ENCODE data around the gene DLX2.
"Not testable (repeated sequence)": the region's sequence is repeated elsewhere in the genome, so short reads cannot be mapped to it uniquely, and the experiment has no call there.

DLX2 gene

DNA sequence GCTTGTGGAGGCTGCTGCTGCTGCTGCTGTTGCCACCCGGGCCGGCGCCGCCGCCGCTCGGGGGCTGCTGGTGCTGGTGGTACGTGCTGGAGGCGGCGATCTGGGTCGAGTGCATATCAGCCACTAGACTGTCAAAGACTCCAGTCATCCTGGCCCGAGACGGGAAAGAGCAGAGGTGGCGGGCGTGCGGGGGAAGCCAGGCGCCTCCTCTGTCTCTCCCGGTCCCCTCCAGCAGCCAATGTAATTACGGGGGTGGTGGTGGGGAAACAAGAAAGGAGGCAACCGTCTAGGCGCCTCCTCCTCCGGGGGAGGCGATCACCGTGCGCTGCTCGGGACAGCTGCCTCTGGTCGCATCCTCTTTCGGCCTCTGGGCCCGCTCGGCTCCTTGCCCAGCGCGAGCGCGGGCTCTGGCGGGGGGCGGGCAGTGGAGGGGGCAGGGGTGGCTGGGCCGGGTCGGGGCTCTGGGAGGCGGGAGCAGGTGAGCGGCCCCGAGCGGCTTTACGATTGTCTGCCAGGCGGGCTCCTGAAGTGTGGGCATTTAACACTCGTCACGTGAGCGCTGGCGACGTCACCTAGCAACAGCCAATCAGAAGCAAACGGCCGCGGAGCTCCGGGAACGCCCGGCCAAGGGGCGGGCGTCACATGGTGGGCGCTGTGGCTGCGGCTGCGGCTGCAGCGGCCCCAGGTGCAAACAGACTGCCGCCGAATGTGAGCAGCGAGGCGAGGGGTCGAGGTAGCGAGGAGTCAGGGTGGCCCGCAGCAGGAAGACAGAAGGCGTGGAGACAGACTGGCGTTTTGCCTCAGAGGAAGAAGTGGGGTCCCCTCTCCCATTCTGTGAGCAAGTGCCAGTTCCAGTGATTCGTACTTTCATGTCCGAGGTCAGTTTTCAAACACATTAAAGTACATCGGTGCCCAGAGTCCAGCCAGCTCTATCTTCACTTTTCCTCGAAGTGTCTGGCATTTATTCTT is at the start of gene DLX2:
Gene DLX2 (minus strand): TSS at position 510 of the 969 bp plus-strand sequence. CDS start 362 bp downstream, at position 148.
- DNase-seq: peak; percentile 76

DNA sequence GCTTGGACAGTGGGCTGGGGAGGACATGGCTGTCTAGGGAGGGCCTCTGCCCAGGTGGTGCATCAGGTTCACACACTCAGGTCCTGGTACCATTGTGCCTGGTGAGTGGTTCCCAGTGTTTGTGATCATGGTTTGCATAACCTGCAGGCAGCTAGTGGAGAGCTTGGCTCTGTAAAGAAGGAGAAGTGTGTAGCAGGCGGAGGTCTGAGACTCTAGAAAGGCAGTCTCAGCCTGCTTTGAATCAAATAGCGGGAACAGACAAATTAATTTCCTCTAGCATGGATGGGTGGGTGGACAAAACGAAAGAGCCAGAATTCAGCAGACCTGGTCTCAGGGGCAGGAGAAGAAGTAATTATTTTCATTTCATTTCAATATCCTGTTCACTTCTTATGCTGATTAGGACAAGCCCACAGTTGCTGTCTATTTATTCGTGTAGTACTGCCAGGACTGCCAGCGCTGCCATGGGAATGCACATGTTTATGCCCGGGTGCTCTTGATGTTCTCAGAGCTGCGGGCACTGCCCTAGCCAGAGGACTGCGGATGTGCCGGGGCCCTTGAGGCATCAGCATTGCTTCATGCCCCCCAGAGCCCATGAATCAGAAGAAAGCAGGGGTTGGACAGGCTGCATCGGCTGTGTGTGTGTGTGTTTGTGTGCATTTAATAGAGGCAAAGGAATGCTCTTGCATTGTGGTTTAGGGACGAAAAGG is 45.4 kb upstream of the DLX2 start:
- DNase-seq: no peak

DNA sequence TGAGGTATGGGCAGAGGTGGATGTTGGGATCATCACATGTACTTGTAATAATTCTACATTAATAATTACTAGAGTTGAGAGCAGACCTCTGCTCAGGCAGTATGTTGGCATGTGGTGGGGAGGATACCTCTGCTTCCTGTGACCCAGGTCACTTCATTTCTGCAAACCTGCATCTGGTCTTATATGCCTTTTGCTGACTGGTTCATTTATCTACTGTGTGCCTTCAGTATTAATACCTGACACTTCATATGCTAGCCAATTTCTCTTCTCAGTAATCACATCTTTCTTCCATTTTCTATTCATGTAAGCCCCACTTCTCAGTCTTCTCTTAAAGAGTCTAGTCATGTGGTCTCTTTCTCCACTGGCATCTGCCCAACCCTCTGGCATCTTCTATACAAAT is 41.1 kb upstream of the DLX2 start:
- DNase-seq: no peak

DNA sequence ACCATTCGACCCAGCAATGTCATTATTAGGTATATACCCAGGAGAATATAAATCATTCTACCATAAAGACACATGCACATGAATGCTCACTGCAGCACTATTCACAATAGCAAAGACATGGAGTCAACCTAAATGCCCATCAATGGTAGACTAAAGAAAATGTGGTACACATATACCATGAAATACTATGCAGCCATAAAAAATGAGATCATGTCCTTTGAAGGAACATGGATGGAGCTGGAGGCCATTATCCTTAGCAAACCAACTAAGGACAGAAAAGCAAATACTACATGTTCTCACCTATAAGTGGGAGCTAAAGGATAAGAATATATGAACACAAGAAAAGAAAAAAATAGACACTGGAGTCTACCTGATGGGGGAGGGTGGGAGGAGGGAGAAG is 36.0 kb upstream of the DLX2 start:
- not testable (repeated sequence) for DNase-seq

GRCh38 chr2:172137943-172138342 is 35.2 kb upstream of the DLX2 start:
- no peak for DNase-seq

DNA sequence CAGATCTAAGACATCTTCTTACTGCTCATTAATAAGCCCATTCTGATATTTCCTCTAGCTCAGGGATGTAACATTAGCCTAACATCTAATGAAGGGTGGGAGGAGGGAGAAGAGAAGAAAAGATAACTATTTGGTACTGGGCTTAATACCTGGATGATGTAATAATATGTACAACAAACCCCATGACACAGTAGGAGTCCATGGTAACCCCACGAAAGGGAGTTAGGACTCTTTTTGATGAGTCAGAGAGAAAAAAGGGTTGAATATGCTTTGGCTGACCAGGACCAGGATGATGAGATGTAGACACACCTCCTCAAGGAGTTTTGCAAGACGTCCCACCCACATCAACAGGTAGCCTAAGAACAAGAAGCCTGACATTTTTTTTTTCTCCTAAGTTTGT is 34.4 kb upstream of the DLX2 start:
- DNase-seq: no peak

GRCh38 chr2:172135446-172135845 is 32.7 kb upstream of the DLX2 start:
- no peak for DNase-seq

- DNase-seq: no peak
These were observed 31.6 kb upstream of the DLX2 start for GRCh38 chr2:172134270-172134669.

DNA sequence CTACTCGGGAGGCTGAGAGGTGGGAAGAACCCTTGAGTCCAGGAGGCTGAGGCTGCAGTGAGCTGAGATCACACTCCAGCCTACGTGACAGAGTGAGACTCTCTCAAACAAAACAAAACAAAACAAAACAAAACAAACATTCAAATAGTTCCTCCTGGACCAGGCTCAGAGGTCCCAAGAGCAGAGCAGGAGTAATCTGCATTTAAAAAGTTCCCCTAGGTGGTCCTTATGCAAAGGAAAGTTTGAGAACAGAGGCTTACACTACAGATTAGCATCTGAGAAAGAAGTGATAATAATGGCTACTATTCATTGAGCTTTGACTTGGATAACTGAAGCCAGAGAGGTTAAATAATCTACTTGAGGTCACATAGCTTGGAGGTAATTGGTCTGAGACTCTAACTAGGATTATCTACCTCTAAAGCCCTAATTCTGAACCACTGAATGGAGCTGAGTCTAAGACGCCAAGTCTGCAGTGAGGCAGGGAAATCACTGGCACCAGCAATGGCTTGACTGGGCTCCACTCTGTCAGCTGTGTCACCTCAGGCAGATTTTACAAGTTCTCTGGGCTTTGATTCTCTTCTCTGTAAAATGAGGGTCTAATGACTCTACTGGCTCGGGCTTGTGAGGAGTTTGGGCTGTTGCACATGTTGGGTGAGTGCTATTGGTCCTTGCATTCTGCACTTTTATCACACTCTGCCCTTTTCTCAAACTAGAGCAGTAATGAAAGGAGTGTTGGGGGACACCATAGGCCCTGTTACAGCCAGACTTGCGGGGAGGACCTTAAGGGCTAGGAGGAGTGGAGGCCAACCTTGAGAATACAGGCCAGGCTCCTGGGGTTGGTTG is 29.2 kb upstream of the DLX2 start:
- DNase-seq: no peak

DNA sequence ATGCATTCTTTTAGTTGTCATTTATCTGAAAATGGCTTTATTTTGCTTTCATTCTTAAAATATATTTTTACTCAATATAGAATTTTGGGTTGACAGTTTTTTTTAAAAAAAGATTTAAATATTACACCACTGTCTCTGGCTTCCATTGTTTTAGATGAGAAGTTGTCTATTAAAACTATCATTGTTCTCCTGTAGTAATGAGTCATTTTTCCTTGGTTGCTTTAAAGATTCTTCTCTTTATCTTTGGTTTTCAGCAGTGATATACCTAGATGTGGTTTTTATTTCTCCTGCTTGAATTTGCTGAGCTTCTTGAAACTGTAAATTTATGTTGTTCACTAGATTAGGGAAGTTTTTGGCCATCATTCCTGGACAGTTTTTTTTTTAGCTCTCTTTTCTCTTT is 26.7 kb upstream of the DLX2 start:
- DNase-seq: no peak

- DNase-seq: no peak
These were observed 25.8 kb upstream of the DLX2 start for GRCh38 chr2:172128484-172128883.

- no peak for DNase-seq
These were observed 17.4 kb upstream of the DLX2 start for GRCh38 chr2:172120118-172120517.

- DNase-seq: no peak
These were observed 16.4 kb upstream of the DLX2 start for GRCh38 chr2:172119089-172119488.

- DNase-seq: no peak
These were observed 13.4 kb upstream of the DLX2 start for GRCh38 chr2:172116107-172116506.

GRCh38 chr2:172114579-172114978 is 11.9 kb upstream of the DLX2 start:
- DNase-seq: no peak

- DNase-seq: not testable (repeated sequence)
These were observed 11.5 kb upstream of the DLX2 start for GRCh38 chr2:172114176-172114575.

DNA sequence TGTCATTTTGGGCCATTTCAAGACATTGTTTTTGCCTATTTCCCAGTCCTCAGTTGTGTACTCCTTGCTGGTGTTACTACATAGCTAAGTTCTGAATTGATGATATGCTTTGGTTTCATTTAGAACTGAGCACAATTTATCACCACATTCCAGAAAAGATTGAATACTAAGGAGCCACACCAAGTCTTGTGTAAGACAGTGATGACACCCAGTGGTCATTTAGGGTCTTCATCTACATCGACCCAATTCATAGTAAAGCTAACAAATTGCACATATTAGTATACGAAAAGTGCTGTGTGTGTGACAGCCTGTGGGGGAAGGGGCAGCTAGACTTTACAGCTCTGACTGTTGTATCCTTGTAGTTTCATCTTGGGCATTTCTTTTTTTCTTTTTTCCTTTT is 10.9 kb upstream of the DLX2 start:
- no peak for DNase-seq

DNA sequence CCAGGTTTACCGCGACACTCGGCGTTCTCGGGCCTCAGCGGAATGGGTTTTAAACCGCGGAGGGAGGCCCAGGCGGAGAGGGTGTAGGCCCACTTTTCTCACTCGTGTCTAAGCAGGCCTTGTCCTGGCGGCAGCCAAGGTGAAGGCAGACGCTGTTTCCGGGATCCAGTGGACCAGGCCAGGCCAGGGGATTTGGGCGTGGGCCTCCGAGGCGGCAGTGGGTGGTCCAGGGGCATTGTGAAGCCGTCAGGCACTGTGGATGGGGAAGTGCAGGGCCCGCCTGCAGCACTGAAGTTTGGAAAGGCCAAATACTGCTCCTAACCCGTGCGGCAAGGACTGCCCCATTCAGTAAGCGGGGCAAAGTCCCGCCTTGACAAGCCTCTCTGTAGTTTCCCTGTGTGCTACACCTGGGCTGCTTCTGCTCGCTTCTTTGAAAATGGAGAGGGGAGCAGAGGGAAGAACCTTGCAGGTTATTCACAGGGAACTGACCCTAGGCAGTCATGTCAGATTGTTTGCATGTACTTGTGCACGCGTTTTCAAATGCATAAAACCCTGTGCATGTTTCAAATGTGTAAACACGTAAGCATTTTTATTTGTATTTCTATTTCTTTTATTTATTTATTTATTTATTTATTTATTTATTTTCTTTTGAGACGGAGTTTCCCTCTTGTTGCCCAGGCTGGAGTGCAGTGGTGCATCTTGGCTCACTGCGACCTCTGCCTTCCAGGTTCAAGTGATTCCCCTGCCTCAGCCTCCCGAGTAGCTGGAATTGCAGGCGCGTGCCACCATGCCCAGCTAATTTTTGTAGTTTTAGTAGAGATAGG is 7.5 kb upstream of the DLX2 start:
- DNase-seq: no peak

DNA sequence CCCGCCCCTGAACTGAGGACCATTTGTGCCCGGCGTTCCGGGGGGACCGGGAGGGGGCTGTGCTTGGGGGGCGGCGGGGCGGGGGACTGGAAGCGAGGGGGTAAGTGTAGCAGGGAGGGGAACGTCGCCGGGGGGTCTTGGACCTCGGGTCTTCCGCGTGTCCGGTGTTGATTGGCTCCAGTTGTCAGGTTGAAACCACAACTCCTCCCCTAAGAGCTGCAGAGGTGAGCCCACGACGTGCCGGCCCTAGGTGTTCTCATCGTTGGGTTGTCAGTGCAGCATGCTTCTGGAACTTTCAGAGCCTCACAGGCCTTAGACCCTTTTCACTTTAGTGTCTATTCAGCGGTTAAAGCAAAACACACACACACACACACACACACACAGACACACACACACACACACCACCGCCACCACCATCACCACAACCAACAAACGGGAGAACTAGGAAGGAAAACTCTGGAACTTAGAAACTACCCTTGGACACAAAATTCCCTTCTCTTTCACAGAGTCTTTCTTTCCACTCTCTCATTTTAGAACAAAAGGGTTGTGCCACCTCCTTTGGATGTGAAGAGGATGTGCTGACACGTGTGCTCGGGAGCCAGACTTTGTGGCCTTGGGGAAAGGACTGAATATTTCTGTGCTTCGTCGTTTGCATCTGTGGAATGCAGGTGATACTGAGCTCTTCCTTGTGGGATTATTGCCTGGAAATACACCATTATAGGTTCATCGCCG is 6.7 kb upstream of the DLX2 start:
- DNase-seq: no peak

- DNase-seq: no peak
These were observed 5.9 kb upstream of the DLX2 start for GRCh38 chr2:172108587-172108930.

Measured in stimulated activated CD4-positive, alpha-beta T cell treated with anti-CD3 and anti-CD28 coated beads, Interleukin-1b, Interleukin-23, amount 100 ng/mL, for 48 hours (primary cell).